ENCODE data around the gene DNAI4.
"Not testable (repeated sequence)": the region's sequence is repeated elsewhere in the genome, so short reads cannot be mapped to it uniquely, and the experiment has no call there.

Gene DNAI4

GRCh38 chr1:66831529-66832239 lies 93.0 kb downstream of the DNAI4 start:
- DNase-seq (ENCODE audit: low spot score), result no peak

DNA sequence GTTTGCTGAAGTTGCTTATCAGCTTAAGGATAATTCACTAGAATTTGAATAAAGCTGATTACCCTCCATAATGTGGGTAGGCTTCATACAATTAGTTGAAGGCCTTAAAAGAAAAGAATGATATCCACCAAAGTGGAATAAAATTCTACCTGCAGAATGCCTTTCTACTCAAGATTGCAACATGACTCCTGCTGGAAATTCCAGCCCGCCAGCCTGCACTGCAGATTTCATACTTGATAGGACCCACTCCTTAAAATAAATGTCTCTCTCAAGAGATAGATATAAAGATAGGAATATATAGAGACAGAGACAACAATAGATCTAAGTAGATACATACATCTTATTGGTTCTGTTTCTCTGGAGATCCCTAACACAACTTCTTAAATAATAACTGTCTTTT lies 99.9 kb downstream of the DNAI4 start:
- no peak for DNase-seq (ENCODE audit: low spot score)

DNA sequence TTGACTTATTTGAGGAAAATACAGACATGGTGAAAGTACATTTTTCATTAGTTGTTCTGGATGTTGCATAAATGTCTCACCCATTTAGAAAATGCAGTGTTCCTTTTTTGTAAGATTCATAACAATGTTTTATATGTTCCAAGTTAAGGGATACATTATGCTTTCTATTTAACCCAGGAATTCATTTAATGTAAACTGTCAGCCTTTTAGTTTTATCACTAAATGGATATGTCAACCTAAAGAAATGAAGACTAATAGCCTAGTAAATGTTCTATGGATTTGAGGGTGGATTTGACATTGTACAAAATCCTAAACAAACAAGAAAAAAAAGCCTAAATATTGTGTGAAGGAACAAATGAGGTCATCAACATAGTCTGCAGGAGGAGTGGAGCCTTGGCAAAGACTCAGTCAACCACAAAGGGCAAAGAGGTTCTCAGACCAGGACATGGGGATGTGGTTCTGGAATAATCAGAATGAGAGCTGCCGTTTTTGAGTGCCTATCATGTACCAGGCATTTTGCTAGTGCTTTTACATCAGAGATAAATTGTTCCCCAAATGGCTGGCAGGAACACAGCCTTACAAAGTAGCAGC lies 114.8 kb downstream of the DNAI4 start:
- DNase-seq (ENCODE audit: low spot score), result no peak

- no peak for DNase-seq (ENCODE audit: low spot score)
Observed at GRCh38 chr1:66809245-66809644, 115.4 kb downstream of the DNAI4 start.

- not testable (repeated sequence) for DNase-seq (ENCODE audit: low spot score)
Observed at GRCh38 chr1:66795839-66796238, 128.8 kb downstream of the DNAI4 start.

GRCh38 chr1:66791621-66792610 lies 132.7 kb downstream of the DNAI4 start:
- no peak for DNase-seq (ENCODE audit: low spot score)

DNA sequence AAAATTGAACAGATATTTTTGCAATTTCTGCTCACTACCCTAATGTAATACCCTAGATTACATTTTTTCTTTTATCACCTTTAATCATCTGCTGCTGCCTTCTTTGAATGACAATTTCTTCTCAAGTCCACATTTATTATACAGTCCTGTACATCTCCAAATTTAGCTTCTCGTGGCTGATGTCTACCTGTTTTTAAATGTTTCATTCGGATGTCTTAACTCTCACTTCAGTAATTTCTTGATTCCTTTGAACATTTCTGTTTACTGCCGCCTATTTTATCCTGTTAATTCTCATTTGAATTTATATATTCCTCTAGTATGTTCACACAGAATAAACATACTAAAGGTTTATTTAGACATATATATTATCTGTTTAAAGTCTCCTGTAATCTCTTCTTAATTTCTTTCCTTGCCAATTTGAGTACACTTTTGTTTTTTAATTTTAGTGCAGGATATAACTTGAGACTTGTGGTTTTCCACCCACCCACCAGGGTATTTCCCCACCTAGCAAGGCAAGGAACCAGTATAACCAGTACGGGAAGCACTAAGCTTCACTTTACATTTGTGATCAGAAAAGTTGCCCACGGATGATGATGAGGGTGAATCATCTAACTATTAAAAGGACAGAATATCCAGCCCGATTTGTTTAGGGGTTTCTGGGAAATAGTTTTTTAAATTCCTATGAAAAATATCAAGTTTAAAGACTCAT lies 136.3 kb downstream of the DNAI4 start:
- DNase-seq (ENCODE audit: low spot score), result no peak

DNA sequence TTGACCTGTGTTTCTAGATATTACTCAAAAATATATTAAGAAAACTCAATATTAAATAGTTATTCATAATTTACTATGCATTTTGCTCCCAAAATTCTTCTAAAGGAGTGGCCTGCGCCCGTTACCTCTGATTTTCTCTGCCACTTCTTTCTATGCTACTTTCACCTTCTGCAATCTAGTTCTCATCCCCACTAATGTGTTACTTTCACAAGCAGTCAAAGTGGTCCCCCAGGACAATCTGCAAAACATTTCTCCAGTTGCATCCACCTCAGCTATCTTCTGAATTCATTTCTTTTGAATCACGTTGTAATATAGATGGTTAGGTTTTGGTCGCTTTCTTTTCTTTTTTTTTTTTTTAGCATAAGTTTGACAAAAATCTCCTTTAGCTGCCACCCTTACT lies 137.0 kb downstream of the DNAI4 start:
- no peak for DNase-seq (ENCODE audit: low spot score)

- DNase-seq (ENCODE audit: low spot score), result not testable (repeated sequence)
Observed at GRCh38 chr1:66785800-66786199, 138.9 kb downstream of the DNAI4 start.

GRCh38 chr1:66779475-66780078 lies 145.1 kb downstream of the DNAI4 start:
- no peak for DNase-seq (ENCODE audit: low spot score)

GRCh38 chr1:66778969-66779368 lies 145.7 kb downstream of the DNAI4 start:
- DNase-seq (ENCODE audit: low spot score), result no peak

DNA sequence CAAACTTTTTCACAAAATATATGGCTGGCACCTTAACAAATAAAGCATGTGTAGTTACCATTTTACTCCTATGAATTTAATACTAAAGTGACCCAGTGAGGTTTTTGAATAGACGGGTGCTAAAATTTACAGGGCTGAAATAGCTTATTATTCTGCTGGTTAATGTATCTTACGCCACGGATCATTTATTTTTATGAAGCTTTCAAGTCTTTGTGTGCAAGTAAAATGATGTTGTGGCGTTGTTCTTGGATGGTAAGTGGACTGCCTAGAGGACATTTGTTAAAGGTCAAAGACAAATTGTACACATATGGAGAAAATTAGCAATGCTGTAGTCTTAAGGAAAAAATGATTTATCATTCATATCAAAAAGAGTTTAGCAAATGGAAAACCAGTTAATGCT lies 146.4 kb downstream of the DNAI4 start:
- no peak for DNase-seq (ENCODE audit: low spot score)

DNA sequence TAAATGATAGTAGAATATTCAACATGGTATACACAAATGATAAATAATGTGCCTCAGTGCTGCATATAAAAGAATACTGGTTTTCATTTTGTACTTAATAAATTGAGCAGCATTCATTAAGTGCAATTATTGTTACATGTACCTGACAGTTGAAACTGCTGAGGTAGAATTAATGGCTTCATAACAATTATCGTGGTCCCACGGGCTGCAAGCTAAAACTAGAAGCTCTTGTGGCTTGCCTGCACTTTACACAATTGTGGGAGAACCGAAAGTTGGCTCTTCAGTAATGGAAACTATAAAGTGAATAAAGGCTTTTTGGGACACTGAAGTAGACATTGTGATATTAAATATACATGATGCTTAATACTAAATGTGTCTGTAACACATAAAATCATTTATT lies 146.8 kb downstream of the DNAI4 start:
- DNase-seq (ENCODE audit: low spot score), result no peak

GRCh38 chr1:66775646-66776045 lies 149.0 kb downstream of the DNAI4 start:
- DNase-seq (ENCODE audit: low spot score), result no peak

DNA sequence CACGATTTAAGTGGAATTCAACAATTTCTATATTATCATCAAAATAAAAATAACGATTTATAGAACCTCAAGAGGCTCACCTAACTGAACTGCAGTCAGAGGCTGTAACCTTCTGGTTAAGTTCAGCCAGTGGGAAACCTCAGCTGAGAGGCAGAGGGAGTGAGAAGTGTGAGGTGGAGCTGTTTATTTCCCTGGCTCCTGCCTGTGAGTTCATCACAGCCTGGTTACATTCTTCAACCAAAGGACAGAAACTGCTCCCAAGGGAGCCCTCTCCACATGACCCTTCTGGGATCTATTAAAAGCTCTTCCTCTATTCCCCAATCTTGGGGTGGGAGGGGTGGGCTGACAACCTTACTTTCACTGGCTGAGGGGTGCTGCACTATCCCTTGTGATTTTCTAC lies 150.2 kb downstream of the DNAI4 start:
- DNase-seq (ENCODE audit: low spot score), result no peak

GRCh38 chr1:66773227-66773626 lies 151.4 kb downstream of the DNAI4 start:
- DNase-seq (ENCODE audit: low spot score), result no peak

DNA sequence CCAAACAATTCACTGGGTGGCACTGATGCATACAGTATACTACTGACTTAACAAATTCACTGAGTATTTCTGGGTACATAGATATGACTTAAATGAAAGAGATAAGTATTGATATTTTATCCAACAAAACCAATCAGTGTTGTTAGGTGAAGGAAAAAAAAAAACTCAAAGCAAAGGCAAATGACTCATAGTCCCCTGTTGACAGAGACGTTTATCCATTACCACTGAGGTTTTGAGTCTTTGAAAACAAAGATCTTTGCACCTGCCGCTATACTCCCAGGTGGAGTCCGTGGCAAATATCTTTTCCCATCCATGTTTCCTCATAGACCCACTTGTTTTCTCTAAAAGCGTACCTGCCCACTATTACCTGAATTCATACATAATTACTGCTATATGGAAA lies 154.0 kb downstream of the DNAI4 start:
- DNase-seq (ENCODE audit: low spot score), result peak; percentile 51

GRCh38 chr1:66770240-66770639 lies 154.4 kb downstream of the DNAI4 start:
- no peak for DNase-seq (ENCODE audit: low spot score)

DNA sequence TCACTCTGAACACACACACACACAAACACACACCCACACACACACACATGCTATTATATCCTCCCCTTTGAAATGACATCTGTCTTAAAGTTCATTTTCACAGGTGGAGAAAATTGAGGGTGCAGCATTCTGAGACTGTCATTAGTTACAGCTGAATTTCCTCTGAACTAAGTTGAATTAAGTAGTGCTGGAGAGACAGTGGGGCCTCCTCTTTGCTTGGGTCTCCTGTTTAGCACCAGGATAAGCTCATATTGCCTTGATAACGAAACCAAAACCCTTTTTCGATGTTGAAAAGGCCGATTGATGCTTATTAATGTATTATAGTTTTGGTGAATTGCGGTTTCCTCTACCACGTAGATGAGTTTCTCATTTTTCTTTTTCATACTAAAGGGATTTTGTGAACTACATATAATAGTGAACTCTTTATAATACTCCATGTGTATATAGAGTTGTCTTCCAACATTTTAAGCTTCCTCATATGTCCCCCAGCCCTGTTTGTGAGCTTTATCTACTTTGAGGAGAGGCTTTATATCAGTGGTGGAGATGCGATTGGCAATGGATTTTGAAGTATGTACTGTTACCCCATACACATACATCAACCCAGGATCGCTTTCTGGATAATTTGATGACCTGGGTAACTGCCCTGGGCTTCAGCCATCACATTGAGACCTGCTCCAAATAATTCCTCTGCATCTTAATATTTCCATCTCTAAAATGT lies 155.0 kb downstream of the DNAI4 start:
- DNase-seq (ENCODE audit: low spot score), result peak; percentile 43

GRCh38 chr1:66768965-66769364 lies 155.7 kb downstream of the DNAI4 start:
- DNase-seq (ENCODE audit: low spot score), result peak; percentile 39

DNA sequence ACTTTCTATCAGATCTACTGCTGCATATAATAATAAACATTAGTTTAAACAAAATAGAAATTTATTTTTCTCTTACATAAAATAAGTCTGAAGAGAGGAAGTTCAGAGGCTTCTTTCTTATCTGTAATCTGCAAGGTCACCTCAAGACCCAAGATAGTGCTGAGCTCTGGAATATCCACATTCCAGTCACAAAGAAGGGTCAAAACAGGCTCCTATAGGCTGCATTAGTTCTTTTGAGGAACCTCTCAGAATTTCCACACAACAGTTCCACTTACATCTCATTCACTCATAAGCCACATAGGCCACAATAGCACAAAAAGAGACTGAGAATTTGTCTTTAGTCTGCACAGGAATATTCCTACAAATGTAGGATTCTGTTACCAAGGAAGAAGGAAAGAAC lies 157.0 kb downstream of the DNAI4 start:
- no peak for DNase-seq (ENCODE audit: low spot score)

All from SW480 (cell line).